GM21717 (cell line): ENCODE data around the gene CAAP1.
A peak's percentile ranks its signal among the peaks of the same experiment; 100 is the strongest.
"Not testable (repeated sequence)": the region's sequence is repeated elsewhere in the genome, so short reads cannot be mapped to it uniquely, and the experiment has no call there.

Source experiments
- ATAC-seq: cut with Tn5 transposase; IDR thresholded peaks from one replicate; pipeline ENCODE4 v1.9.1; 2021; ENCODE audit warnings: mild to moderate bottlenecking, moderate library complexity; ENCODE audit not compliant: unreplicated experiment

The CAAP1 gene, protein sequence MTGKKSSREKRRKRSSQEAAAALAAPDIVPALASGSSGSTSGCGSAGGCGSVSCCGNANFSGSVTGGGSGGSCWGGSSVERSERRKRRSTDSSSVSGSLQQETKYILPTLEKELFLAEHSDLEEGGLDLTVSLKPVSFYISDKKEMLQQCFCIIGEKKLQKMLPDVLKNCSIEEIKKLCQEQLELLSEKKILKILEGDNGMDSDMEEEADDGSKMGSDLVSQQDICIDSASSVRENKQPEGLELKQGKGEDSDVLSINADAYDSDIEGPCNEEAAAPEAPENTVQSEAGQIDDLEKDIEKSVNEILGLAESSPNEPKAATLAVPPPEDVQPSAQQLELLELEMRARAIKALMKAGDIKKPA

DNA sequence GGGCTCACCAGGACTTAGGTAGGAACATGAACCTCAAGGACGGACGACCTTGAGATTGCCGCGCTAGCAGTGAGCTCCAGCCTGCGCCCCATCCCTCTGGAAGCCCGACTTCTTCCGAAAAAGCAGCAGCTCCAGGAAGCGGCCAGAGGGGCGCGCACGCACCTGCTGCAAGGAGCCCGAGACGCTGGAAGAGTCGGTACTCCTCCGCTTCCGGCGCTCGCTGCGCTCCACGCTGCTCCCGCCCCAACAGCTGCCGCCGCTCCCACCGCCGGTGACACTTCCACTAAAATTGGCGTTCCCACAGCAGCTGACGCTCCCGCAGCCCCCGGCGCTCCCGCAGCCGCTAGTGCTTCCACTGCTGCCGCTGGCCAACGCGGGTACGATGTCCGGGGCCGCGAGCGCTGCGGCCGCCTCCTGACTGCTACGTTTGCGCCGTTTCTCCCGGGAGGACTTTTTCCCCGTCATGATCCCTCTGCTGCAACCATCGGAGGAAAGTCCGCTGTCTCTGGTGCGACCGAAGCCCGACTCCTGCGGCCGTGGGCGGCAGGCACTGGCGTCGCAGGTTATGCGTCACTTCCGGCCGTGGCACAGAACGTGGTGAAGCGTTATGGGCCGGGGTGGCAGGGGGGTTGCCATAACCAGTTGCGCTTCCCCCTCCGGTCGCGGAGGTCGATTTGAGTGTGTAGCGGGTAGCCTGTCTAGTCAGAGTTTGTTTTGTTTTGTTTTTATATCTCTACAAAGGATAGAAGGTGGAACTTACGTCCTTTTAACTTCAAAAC, at the start of gene CAAP1:
CAAP1 (minus strand) TSS at position 552 of the 779 bp plus-strand sequence; CDS start at position 465, 87 bp downstream.
- ATAC-seq = peak; percentile 95

- no peak for ATAC-seq
These were observed 48.2 kb upstream of the CAAP1 start for GRCh38 chr9:26940779-26941178.

- ATAC-seq = no peak
These were observed 47.5 kb upstream of the CAAP1 start for GRCh38 chr9:26939955-26940711.

GRCh38 chr9:26937816-26938371, 45.3 kb upstream of the CAAP1 start:
- no peak for ATAC-seq

- no peak for ATAC-seq
These were observed 43.2 kb upstream of the CAAP1 start for GRCh38 chr9:26935847-26936246.

DNA sequence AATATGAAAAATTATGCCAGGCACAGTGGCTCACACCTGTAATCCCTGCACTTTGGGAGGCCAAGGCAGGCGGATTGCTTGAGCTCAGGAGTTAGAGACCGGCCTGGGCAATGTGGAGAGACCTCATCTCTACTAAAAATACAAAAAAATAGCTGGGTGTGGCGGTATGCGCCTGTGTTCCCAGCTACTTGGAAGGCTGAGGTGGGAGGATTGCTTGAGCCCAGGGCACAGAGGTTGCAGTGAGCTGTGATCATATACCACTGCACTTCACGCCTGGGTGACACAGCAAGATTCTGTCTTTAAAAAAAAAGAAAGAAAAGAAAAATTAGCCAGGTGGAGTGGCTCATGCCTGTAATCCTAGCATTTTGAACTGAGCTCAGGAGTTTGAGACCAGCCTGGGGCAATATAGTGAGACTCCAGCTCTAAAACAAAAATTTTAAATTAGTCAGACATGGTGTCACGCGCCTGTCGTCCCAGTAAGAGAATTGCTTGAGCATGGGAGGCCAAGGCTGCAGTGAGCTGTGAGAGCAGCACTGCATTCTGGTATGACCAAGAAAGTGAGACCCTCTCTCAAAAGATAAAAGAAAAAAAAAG, 36.4 kb upstream of the CAAP1 start:
- no peak for ATAC-seq

DNA sequence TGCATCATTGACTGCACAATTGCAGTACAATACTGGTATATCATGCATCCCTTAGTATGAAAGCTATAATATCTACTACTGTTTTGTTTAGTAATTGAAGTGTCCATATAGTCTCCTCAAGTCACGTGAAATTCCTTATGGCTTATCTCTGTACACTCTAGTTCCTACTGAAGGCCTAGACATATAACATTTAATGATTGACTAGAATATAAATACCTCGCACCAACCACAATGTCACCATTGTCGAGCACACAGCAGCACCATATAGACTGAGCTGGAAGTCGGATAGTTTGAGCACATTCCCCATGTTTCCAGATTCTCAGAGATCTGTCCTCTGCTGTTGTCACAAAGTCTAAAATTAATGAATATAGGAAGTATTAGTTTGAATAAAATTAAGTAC, 33.0 kb upstream of the CAAP1 start:
- ATAC-seq = no peak

DNA sequence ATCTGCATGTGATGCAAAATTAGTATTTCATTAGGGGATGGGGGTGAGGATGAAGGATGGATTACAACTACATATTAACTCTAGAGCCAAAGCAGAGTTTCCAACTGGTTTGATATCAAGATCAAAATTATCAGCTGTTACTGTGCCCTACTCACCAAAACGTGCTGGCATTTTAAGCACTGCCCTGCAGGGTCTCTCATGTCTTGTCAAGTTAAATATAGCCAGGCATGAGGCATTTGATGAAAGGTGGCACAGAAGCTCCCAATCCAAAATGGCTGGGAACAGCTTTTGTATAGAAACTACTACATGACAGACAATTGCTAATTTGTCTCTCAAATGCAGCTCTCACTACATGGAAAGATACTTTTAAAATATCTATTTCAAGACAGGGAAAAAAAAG, 27.1 kb upstream of the CAAP1 start:
- ATAC-seq = no peak

DNA sequence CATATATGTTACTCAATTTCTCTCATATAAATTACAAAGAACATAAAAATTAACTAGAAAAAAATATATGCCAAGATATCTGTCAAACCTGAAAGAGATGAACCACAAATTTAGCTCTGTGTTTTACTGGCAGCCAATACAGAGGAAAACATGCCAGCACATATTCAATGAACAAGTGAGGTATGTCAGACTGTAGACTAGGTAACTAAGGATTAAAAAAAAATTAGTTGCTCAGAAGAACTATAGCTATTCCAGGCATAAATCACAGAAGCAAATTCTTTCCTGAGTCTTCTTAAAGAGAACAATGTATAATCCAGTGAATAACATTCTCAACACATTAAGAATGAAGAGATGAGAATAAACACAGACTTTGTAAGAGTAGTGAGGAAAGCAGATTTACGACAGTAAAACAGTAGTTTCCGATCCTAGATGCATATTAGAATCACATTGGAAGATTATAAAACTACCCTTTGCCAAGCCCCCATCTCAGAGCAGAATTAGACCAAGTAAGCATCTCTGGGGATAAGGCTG, 20.6 kb upstream of the CAAP1 start:
- no peak for ATAC-seq

GRCh38 chr9:26904671-26905070, 12.1 kb upstream of the CAAP1 start:
- no peak for ATAC-seq

- ATAC-seq = no peak
These were observed 11.5 kb upstream of the CAAP1 start for GRCh38 chr9:26904070-26904469.

GRCh38 chr9:26893030-26893676, 551 bp upstream of the CAAP1 start:
- ATAC-seq = no peak

- no peak for ATAC-seq
These were observed 876 bp downstream of the CAAP1 start for GRCh38 chr9:26891726-26892125.

DNA sequence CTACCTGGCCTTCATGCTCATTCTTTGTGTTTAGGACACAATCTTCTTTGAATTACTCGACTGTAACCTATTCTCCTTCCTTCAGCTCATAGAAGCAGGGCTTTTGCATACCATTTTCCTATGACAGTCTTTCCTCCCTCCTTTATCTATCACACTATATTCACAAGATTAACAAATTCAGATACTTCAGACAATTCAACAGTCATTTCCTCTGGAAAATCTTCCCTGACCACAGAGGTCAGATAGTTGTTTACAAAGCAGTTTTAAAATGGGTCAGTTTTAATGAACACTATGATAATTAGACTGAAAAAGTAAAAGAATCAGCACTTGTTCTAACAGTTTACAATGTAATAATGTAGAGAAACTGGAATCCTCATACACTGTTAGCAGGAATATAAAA, 4.3 kb downstream of the CAAP1 start:
- no peak for ATAC-seq

GRCh38 chr9:26882154-26882553, 10.4 kb downstream of the CAAP1 start:
- no peak for ATAC-seq

DNA sequence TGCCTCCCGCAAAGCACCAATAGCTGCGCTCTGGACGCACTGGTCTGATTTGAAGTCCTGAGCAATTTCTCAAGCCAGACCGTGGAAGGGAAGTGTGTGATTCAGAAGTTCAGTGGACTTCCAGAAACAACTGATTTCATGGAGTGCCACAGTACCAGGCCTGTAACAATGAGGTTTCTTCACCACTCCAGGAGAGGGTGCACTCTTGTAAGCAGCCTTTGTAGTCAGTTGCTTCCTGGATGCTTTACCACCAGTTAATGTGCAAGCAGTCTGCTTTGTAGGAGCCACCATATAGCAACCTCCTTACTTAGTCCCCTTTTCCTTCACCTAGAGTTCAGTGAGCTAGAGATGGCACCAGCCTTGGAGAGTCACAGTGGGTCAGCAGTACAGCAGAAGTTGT, 12.3 kb downstream of the CAAP1 start:
- ATAC-seq = no peak

GRCh38 chr9:26875155-26875554, 17.4 kb downstream of the CAAP1 start:
- ATAC-seq = not testable (repeated sequence)

DNA sequence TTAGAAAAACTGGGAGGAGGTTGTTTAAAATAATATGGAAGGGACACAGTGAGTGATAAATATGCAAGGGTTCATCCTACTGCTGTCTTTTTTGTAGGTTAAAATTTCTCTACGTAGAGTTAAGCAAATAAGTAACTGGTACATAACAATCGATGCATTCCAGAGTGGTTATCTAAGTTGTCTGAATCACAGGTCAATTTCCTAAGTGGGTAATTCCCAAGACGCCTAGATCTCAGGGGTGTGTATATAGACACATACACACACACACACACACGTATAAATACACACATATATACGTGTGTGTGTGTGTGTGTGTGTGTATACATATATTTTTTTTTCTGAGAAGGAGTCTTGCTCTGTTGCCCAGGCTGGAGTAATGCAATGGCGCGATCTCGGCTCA, 22.3 kb downstream of the CAAP1 start:
- no peak for ATAC-seq

GRCh38 chr9:26863074-26863473, 29.5 kb downstream of the CAAP1 start:
- ATAC-seq = no peak

DNA sequence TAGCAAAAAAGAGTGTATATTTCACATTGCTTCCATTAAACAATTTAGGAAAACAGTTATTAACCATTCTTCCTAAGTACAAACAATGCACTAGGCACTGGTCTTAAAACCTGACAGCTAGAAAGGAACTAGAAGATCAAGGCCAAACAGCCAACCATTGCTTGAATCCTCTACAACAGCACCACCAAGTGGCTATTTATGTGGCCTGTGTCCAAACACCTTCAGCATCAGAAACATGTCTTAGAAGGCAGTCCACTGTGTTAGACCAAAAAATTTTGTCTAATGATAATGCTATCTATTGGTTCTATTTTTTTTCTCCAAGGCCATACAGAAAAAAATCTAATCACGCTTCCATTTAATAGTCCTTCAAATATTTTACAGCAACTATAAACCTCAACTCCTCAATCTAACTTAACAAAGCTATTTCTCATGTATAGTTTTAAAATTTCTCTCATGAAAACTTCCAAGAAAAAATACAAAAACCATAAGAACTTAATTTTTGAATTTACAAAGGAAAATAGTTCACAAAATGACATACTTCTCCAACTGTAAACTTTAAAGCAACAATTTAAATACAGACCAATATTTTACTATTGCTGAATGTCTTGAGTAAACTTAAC, 36.1 kb downstream of the CAAP1 start:
- ATAC-seq = peak; percentile 74
